MCF 10A (cell line): ENCODE results near the gene NBPF10. TPM values are rescaled to one million over a fixed set of nuclear protein-coding genes. Genes with fewer than 3 reads are reported as not detected.
A peak's percentile ranks its signal among the peaks of the same experiment; 100 is the strongest.
"Not testable (repeated sequence)": the region's sequence is repeated elsewhere in the genome, so short reads cannot be mapped to it uniquely, and the experiment has no call there.

Source experiments
- Bru-seq: library from RNA; stranded (reverse); fragments of 400-500 nt; gene quantifications from one replicate; lab custom pipeline; 2021; lab: Mats Ljungman, UMichigan
- BruChase-seq, 2 experiments: library from RNA; stranded (reverse); fragments of 400-500 nt; gene quantifications; one replicate each; lab custom pipeline; 2021; lab: Mats Ljungman, UMichigan
- BruUV-seq: library from RNA; stranded (reverse); fragments of 400-500 nt; replicated peaks from 2 replicates; lab custom pipeline; 2021; lab: Mats Ljungman, UMichigan
- CTCF ChIA-PET: fragments of 300-600 bp; sonication (Branson Sonifier 250); formaldehyde crosslinking; extraction: SDS; loops from one replicate; lab custom pipeline; 2021; ENCODE audit warnings: antibody characterized with exemption, inconsistent platforms; lab: Yijun Ruan, JAX
- POLR2A ChIA-PET: fragments of 300-600, 350-650 bp; sonication (Branson Sonifier 250); formaldehyde crosslinking; extraction: SDS; loops from one replicate; lab custom pipeline; 2020; ENCODE audit warnings: antibody characterized with exemption, inconsistent platforms; lab: Yijun Ruan, JAX
- DNase-seq: peaks from one replicate; pipeline ENCODE4 v3.0.0-alpha.2; 2018; ENCODE audit not compliant: unreplicated experiment
- H3K27ac Mint-ChIP-seq: one replicate; pipeline ENCODE4 v1.8.0; 2022; ENCODE audit warnings: mild to moderate bottlenecking, low read depth, mixed read lengths; ENCODE audit not compliant: unreplicated experiment
- H3K27me3 Mint-ChIP-seq: one replicate; pipeline ENCODE4 v1.8.0; 2022; ENCODE audit warnings: mixed read lengths; ENCODE audit not compliant: insufficient read depth, unreplicated experiment
- H3K36me3 Mint-ChIP-seq: one replicate; pipeline ENCODE4 v1.8.0; 2022; ENCODE audit warnings: mild to moderate bottlenecking, moderate library complexity, mixed read lengths; ENCODE audit not compliant: insufficient read depth, unreplicated experiment
- H3K4me1 Mint-ChIP-seq: one replicate; pipeline ENCODE4 v1.8.0; 2022; ENCODE audit warnings: mixed read lengths; ENCODE audit not compliant: insufficient read depth, unreplicated experiment
- H3K4me3 Mint-ChIP-seq: one replicate; pipeline ENCODE4 v1.8.0; 2022; ENCODE audit warnings: mild to moderate bottlenecking, moderate library complexity, mixed read lengths; ENCODE audit not compliant: unreplicated experiment
- H3K9me3 Mint-ChIP-seq: one replicate; pipeline ENCODE4 v1.8.0; 2022; ENCODE audit warnings: mixed read lengths; ENCODE audit not compliant: unreplicated experiment
- intact Hi-C: fragments of 100-400 bp; cut with micrococcal nuclease; formaldehyde crosslinking; loops from 2 replicates; pipeline ENCODE4 v1.14.1; 2022
- long read RNA-seq: library from polyadenylated mRNA; stranded (forward); transcript quantifications from one replicate; pipeline ENCODE4 v2.0.0, GENCODE V29; 2022
- total RNA-seq: library from RNA; stranded (reverse); gene quantifications from 2 replicates; pipeline ENCODE4 v1.2.3, GENCODE V29; 2022

The NBPF10 gene
- 6.9 and 7.6 TPM in 2 replicates for total RNA-seq
- percentile 49 among the genes with signal in this experiment for Bru-seq, nascent RNA
- BruChase-seq, experiment 1, labeled RNA remaining after a 6-hour chase, result percentile 46 among the genes with signal in this experiment
- percentile 45 among the genes with signal in this experiment for BruChase-seq, experiment 2, labeled RNA remaining after a 2-hour chase
- long read RNA-seq, partial matches to known transcripts, result 2 of 11 reads
- long read RNA-seq, other reads (novel, unspliced or antisense), result 9 of 11 reads

DNA sequence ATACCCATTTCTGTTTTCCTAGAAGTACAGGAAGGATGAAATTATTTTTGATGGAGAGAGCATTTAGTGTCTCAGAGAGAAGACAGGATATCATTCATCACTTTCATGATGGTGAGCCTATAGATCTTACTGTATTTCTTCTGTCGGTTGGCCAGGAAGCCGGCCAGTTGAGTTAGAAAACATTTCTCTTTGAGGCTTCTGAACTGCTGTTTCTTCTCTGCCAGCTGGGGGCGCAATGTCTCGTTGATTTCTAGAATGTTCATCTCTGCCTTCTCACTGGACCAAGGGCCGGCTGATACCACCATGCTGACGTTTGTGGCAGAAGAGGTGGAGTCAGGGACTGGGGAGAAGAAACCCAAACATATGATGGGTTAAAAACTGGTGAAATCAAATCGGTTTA is at the start of gene NBPF10:
Gene NBPF10 (minus strand): TSS at position 340 of the 400 bp plus-strand sequence. CDS start 35 bp downstream, at position 305.
- H3K36me3 Mint-ChIP-seq, result peaks cover 14% of the 10 kb centered on the region
- H3K9me3 Mint-ChIP-seq, H3K4me3 Mint-ChIP-seq, POLR2A ChIA-PET, H3K27ac Mint-ChIP-seq, CTCF ChIA-PET, H3K4me1 Mint-ChIP-seq, BruUV-seq, intact Hi-C loops, H3K27me3 Mint-ChIP-seq, DNase-seq: not testable (repeated sequence)

DNA sequence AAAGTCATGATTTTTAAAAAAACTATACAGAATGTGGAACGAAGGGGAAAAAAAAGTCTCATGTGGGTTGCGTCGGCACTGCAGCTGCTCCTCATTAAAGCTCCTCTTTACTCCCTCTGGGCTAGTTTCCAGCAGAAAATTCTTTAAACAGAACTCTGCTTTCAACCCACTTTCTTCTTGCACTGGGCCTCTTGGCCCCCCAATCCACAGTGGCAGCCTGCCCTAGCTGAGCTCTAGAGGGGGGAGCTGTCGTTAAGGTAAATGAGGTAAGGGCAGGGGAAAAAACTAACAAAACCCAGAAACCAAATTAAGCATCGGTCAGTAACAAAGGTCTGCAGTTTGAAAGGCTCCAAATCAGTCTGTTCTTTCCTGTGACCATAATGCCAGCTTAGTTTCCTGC is 29.9 kb upstream of the NBPF10 start:
- H3K36me3 Mint-ChIP-seq, H3K27ac Mint-ChIP-seq, POLR2A ChIA-PET, intact Hi-C loops, DNase-seq, H3K9me3 Mint-ChIP-seq, H3K4me1 Mint-ChIP-seq, H3K27me3 Mint-ChIP-seq, CTCF ChIA-PET, BruUV-seq, H3K4me3 Mint-ChIP-seq: not testable (repeated sequence)

GRCh38 chr1:146167740-146168139 is 23.1 kb upstream of the NBPF10 start:
- CTCF ChIA-PET, H3K36me3 Mint-ChIP-seq, H3K4me1 Mint-ChIP-seq, POLR2A ChIA-PET, intact Hi-C loops, H3K9me3 Mint-ChIP-seq, DNase-seq, H3K27ac Mint-ChIP-seq, H3K4me3 Mint-ChIP-seq, H3K27me3 Mint-ChIP-seq, BruUV-seq: not testable (repeated sequence)

DNA sequence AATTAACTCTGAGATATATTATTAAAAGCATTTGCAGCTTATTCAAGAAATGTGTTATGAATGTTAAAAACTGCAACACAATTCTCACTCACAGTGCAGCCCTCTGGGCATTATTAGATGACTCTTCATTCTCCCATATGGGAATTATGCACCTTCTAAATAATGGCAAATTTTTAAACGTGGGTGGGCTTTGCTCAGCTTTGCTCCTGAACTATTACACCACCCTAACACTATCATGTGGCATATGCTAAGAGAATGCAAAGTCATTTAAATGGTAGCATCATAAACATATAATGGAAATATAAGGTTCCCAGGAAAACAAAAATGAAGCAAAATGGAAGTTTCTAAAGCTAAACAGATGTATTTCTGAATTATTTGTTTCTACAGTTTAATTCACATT is 22.7 kb upstream of the NBPF10 start:
- H3K4me1 Mint-ChIP-seq, DNase-seq, H3K4me3 Mint-ChIP-seq, CTCF ChIA-PET, H3K27me3 Mint-ChIP-seq, H3K36me3 Mint-ChIP-seq, POLR2A ChIA-PET, H3K9me3 Mint-ChIP-seq, H3K27ac Mint-ChIP-seq, intact Hi-C loops, BruUV-seq: not testable (repeated sequence)

Other genes with a start within 250 kb of the NBPF10 start
- 25.7 and 33.0 TPM in 2 replicates for gene ITGA10, start 234.8 kb downstream of the NBPF10 start, total RNA-seq
- 35.5 and 36.2 TPM in 2 replicates for gene PEX11B, start 226.1 kb downstream of the NBPF10 start, total RNA-seq
- 370 and 403 TPM in 2 replicates for gene RBM8A, start 217.3 kb downstream of the NBPF10 start, total RNA-seq
- gene LIX1L, start 186.8 kb downstream of the NBPF10 start, total RNA-seq, result 40.1 and 42.1 TPM in 2 replicates
- gene ANKRD34A, start 180.2 kb downstream of the NBPF10 start, total RNA-seq, result 2.6 and 3.1 TPM in 2 replicates
- 17.6 and 20.9 TPM in 2 replicates for gene POLR3GL, start 180.1 kb downstream of the NBPF10 start, total RNA-seq
- gene TXNIP, start 148.2 kb downstream of the NBPF10 start, total RNA-seq, result 576 and 599 TPM in 2 replicates
- gene HJV, start 123.1 kb downstream of the NBPF10 start, total RNA-seq, result not detected in 2 replicates
- 97.7 and 102 TPM in 2 replicates for gene NOTCH2NLA, start 84.2 kb upstream of the NBPF10 start, total RNA-seq